Measurements from ENCODE around the gene LEFTY2. TPM values are rescaled to one million over a fixed set of nuclear protein-coding genes. Genes with fewer than 3 reads are reported as not detected.

Gene LEFTY2
- total and polyA plus RNA-seq, 9 of the 15 experiments (the other 6 are each of a cell fraction or from before 2014, with no cell fraction given): 0.04 to 0.14 TPM; not detected in 7

- TF ChIP-seq CHD7 (IDR thresholded peaks at IDR 0.05; ENCODE audit: low read depth, low read length) (no peak), EWSR1 (IDR thresholded peaks at IDR 0.05; ENCODE audit: borderline replicate concordance, low read depth, partially characterized antibody) (no peak), TSHZ1 (CRISPR knock-in tag; IDR thresholded peaks at IDR 0.05) (no peak), CHD1 (IDR thresholded peaks at IDR 0.05; ENCODE audit: low read length) (no peak), BRF2 (IDR thresholded peaks at IDR 0.05; ENCODE audit: borderline replicate concordance, insufficient read depth, insufficient read length) (no peak)
Observed at GRCh38 chr1:225914947-225915346, 26.1 kb downstream of the LEFTY2 start (continued).
